Upper lobe of left lung (tissue), 4 donors: ENCODE results near the gene UPP1.

Experiments used
- CTCF ChIP-seq, 6 experiments: fragments of 450-650 bp in 4 of 6; fragments of 200-600 bp in 2 of 6; sonication (generic) in 2 of 6; IDR thresholded peaks; one replicate each; pipeline ENCODE4 v1.5.1; 2016 to 2019; ENCODE audit warnings: antibody characterized with exemption in 6 of 6
- EP300 ChIP-seq, 4 donors: sonication (generic); formaldehyde crosslinking; IDR thresholded peaks; one replicate each; pipeline ENCODE4 v1.5.1; 2017; ENCODE audit warnings: antibody characterized with exemption in 4 of 4, control low read depth in 2 of 4
- POLR2A ChIP-seq, 4 donors: fragments of 450-650 bp; IDR thresholded peaks; one replicate each; pipeline ENCODE4 v1.5.1; 2016 to 2017; ENCODE audit warnings: antibody characterized with exemption in 4 of 4, mild to moderate bottlenecking in 2 of 4
- POLR2AphosphoS5 ChIP-seq, 2 donors: sonication (generic); formaldehyde crosslinking; IDR thresholded peaks; one replicate each; pipeline ENCODE4 v1.5.1; 2017; ENCODE audit warnings: antibody characterized with exemption in 2 of 2

- no peak for TF ChIP-seq CTCF (IDR thresholded peaks at IDR 0.05)
- TF ChIP-seq POLR2AphosphoS5 (IDR thresholded peaks at IDR 0.05): peak; percentile 65 to 78
- TF ChIP-seq POLR2A (IDR thresholded peaks at IDR 0.05): peak in 1 of 4 donors; percentile 56
- TF ChIP-seq EP300 (IDR thresholded peaks at IDR 0.05): peak in 1 of 4 donors; percentile 69
Measured at GRCh38 chr7:48084727-48085432, 4.2 kb upstream of the UPP1 start.
